CD4-positive, alpha-beta T cell treated with Interleukin-15 for 4 hours (primary cell): ENCODE results near the gene RGS12.

Experiments
- DNase-seq: peaks from one replicate; pipeline ENCODE4 v3.0.0-alpha.2; 2020; ENCODE audit warnings: low spot score

Gene RGS12, protein sequence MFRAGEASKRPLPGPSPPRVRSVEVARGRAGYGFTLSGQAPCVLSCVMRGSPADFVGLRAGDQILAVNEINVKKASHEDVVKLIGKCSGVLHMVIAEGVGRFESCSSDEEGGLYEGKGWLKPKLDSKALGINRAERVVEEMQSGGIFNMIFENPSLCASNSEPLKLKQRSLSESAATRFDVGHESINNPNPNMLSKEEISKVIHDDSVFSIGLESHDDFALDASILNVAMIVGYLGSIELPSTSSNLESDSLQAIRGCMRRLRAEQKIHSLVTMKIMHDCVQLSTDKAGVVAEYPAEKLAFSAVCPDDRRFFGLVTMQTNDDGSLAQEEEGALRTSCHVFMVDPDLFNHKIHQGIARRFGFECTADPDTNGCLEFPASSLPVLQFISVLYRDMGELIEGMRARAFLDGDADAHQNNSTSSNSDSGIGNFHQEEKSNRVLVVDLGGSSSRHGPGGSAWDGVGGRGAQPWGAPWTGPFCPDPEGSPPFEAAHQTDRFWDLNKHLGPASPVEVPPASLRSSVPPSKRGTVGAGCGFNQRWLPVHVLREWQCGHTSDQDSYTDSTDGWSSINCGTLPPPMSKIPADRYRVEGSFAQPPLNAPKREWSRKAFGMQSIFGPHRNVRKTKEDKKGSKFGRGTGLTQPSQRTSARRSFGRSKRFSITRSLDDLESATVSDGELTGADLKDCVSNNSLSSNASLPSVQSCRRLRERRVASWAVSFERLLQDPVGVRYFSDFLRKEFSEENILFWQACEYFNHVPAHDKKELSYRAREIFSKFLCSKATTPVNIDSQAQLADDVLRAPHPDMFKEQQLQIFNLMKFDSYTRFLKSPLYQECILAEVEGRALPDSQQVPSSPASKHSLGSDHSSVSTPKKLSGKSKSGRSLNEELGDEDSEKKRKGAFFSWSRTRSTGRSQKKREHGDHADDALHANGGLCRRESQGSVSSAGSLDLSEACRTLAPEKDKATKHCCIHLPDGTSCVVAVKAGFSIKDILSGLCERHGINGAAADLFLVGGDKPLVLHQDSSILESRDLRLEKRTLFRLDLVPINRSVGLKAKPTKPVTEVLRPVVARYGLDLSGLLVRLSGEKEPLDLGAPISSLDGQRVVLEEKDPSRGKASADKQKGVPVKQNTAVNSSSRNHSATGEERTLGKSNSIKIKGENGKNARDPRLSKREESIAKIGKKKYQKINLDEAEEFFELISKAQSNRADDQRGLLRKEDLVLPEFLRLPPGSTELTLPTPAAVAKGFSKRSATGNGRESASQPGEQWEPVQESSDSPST (N-terminal part only)

DNA sequence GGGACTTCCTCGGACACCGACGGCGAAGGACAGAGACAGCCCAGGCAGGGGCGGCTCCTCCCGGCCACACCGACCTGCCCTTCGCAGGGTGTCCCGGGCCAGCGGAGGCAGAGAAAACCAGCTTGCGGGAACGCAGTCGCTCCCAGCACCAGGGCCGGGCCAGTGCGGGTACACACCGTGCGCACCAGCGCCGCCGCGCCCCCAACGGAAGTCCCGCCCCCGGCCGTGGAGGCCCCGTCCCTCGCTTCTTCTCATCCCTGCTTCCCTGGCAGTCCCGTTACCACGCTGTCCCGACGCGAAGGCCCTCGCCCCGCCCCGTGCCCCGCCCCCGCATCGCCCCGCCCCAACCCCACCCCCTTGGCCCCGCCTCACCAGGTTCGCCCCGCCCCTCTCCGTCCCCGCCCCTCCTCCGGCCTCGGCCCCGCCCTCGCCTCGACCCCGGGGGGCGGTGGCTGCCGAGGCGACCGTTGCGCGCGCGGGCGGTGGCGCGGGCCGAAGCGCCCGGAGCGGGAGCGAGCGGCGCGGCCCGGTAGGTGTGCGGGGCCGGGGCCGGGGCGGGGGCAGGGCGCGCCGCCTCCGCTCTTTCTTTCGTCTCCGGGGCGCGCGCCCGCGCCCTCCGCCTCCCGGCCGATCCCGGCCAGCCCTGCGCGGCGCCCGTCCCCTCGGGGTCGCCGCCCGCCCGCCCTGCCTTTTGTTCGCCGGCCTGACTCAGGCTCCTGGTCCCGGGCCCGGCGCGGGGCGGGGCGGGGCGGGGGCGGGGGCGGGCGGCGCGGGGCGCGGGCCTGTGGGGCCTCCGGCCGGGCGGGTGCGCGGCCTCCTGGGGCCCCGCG is at the start of gene RGS12:
RGS12 (plus strand) TSS at position 451 of the 830 bp plus-strand sequence. CDS start 23,150 bp downstream, outside the sequence.
- peak; percentile 86 for DNase-seq

DNA sequence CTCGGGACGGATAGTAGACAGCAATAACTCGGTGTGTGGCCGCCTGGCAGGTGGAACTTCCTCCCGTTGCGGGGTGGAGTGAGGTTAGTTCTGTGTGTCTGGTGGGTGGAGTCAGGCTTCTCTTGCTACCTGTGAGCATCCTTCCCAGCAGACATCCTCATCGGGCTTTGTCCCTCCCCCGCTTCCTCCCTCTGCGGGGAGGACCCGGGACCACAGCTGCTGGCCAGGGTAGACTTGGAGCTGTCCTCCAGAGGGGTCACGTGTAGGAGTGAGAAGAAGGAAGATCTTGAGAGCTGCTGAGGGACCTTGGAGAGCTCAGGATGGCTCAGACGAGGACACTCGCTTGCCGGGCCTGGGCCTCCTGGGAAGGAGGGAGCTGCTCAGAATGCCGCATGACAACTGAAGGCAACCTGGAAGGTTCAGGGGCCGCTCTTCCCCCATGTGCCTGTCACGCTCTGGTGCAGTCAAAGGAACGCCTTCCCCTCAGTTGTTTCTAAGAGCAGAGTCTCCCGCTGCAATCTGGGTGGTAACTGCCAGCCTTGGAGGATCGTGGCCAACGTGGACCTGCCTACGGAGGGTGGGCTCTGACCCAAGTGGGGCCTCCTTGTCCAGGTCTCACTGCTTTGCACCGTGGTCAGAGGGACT is 49.6 kb upstream of the RGS12 start:
- DNase-seq = no peak

DNA sequence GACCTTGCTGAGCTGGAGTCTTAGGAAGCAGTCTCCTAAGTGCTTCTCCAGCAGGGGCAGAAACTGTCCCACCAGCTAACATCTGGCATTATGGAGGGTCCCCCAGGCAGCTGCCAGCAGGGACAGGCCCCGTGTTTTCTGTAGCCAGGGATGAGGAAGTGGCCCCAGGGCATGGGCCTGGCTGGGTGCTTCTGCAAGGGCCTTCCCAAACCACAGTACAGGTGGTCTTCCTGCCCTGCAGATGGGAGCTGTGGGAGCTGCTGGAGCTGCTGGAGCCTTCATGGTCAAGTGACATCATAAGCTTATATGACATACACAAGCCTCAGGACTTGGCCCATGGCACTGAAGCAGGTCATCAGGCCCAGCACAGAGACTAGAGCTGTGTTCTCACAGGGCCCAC is 48.8 kb upstream of the RGS12 start:
- DNase-seq = no peak

DNA sequence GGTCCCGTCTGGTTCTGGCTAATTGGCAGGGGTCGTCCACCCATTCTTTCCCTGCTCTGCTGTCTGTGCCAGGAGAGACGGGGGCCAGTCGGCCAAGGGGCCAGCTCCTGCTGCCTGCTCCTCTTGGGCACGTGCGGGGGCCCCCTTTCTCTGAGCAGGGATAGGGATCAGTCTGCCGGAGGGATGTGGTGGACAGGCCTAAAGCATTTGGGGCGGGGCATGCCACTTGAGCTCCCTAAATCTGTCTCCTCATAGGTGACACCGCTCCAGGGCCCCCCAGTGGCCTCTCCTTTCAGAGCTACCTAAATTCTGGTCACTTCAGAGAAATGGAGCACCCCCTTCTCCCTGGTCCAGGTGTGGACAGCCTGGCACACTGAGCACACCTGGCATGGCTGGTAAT is 48.1 kb upstream of the RGS12 start:
- DNase-seq = no peak

DNA sequence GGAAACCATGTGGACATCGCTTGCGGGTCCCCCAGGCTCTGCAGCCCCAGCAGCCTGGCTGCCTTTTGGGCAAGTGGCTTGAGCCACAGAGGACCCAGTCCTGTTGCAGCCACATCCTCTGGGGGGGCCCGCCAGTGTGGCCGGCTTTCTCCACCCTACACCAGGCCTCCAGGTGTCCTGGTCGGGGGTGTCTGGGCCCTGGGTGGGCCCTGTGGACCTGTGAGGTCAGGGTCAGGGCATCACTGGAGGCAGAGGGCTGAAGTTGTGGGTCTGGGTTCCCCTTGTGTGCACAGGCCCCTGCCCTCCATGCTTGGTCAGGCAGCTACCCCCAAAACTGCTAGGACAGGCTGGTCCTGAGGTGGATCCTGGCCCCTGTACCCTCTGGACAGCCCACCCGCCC is 47.1 kb upstream of the RGS12 start:
- no peak for DNase-seq

DNA sequence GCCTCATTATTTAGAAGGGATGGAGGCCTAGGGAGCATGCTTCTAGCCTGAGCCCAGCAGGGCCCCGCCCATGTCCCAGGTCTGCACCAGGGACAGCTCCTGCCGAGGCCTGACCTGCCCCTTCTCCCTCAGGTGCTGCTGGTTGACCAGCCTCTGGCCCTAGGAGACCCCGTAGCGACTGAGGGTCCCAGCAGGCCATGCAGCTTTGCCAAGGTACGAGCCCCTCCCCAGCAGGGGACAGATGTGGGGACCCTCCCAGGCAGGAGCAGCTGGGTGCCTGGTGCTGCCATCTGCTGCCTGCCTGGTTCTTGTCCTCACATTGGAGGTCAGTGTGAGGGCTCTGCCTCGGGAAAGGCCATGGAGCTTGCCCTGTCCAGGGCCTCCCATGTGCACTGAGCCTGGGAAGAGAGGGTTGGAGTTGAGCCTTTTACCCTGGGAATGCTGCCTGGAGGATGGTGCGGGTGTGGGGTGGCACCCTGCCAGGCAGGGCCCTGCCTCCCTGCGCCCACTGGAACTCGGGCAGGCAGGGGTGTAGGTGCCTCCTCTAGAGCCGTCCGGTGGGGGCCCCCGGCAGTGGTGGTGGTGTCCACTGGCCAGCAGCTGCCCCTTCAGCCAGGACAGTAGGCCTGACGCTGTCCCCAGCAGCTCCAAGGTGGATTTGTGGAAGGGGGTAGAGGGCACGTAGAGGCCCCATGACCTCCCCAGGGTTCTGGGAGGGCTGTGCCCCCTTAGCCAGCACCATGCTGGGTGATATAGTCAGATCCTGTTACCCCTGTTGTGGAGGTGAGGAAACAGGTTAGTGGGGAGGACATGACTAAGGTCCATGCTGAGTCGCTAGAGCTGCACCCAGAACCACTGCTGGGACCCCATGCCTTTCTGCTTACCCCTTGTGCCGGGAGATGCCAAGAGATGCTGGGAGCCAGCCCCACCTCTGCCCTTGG is 46.1 kb upstream of the RGS12 start:
- DNase-seq = no peak

DNA sequence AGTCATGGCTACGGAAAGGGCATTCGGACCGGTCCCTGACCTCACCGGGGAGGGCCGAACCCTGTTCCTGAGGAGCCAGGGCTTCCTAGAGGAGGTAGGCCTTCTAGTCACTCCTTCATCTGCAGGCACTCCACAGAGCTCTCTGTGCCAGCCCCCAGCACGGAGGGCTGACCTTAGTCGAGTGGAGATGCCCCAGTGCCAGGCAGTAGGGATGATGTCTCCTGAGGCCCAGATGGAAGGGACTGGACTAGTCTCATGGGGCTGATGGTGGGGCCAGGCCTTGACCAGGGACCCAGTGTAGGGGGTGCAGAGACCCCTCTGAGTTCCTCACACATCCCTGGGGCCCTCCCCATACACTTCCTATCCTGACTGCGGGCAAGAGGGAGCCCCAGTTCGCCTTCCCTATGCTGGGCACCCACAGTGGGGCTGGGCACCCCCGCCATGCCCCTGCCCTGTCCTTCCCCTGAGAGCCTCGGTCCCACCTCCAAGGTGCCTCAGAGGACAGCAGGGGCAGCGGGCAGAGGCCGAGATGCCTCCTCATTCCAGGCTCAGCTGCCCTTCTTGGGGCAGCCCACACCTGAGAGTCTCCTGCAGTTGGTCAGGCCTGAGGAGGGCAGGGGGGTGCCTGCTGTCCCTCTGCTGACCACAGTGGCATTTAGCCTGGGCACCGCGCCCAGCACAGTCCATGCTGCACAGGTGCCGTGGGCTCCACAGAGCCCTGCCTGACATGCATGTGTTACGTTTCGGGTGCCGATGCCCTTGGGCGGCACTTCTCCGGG is 45.2 kb upstream of the RGS12 start:
- DNase-seq = no peak

DNA sequence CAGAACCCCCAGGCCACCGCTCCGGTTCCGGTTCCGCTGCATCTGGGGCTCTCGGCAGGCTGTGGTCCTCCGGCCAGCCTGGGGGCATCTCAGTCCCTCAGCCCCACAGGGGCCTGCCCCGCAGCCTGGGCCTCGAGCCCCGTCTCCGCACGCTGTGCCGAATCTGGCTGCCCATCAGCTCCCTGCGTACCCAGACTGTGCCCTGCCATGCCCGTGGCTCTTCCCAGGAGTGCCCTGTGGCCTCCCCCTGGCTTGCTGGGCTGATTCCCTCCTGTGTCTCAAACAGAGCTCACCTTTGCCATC is 44.7 kb upstream of the RGS12 start:
- no peak for DNase-seq

DNA sequence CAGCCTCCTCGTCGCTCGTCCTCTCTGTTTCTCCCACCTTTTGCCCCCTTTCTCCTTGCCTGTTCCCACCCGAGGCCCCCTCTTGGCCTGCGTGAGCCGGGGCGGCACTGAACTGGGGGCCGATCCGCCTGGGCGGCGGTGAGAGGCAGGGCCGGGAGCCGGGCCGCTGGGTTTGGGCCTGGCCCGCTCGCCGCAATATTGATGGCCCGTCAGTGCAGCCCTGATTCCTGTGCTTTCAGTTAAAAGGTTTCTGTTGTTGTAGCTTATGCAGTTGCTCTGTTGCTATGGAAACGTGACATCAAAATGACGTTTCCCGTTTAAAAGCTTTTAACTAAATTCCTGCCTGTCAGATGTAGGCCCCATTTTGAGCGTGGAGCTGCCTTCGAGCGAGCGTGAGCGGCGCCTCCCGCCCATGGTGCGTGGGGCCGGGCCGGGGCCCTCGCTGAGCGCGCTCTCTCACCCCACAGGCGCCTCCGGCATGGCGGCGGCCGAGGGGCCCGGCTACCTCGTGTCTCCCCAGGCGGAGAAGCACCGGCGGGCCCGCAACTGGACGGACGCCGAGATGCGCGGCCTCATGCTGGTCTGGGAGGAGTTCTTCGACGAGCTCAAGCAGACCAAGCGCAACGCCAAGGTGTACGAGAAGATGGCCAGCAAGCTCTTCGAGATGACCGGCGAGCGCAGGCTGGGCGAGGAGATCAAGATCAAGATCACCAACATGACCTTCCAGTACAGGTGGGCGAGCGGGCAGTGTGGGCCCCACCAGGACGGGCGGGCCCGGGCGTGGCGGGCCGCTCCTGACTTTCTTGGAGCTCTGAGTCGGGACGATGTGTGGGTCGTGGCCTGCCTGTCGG is 43.8 kb upstream of the RGS12 start, which contains the start of gene MSANTD1:
MSANTD1 (plus strand) TSS at position 349 of the 851 bp plus-strand sequence; CDS start at position 413, 64 bp downstream.
- no peak for DNase-seq

DNA sequence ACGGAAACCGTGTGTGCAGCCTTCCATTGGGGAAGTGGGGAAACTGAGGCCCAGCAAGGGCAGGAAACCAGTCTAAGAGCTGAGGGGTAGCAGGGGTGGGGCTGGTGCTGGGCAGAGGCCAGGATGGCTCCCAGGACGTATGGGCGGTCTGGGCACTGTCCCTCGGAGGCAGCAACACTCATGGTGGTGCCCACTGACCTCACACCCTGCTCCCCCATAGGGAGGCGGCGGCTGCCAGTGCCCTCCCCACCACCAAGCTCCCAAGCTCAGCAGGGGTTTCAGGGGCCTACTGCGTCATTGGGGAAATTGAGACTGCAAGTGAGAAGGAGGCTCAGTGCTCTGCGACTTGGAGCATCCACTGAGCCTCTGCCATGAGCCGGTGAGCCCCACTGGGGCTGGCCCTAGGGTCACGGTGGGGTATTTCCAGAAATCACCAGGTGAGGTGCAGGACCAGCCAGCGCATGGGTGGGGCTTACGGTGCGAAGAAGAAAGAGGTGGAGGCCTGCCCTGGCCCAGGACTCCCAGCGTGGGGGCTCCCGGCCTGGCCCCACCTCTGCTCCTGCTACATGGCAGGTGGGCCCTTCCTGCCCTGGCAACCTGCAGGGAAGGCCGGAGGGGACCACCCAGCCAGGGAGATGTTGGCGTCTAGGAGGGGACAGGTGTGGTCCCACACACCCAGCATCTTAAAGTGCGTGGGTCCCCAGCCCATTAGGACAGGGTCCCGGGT is 42.9 kb upstream of the RGS12 start:
- DNase-seq = no peak

DNA sequence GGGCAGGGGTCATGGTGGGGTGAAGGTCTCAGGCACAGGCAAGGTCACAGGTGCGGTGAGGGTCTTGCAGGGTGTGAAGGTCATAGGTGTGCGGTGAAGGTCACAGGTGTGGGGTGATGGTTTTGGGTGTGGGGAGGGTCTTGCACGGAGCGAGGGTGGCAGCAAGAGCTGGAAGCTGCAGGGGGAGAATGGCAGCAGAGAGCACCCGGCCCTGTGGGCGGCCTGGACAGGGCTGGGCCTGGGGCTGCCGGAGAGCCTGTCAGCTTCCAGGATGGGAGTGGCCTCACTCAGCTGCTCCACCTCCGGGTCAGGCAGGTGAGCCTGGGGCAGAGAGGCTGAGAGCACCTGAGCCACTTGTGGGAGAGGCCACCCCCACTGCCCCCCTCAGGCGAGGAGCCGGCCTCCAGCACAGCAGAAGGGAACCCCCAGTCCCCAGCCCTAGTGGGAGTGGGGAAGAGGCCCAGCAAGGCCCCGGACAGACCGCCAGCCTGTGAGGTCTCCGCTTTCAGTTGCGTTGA is 42.3 kb upstream of the RGS12 start:
- DNase-seq = no peak

DNA sequence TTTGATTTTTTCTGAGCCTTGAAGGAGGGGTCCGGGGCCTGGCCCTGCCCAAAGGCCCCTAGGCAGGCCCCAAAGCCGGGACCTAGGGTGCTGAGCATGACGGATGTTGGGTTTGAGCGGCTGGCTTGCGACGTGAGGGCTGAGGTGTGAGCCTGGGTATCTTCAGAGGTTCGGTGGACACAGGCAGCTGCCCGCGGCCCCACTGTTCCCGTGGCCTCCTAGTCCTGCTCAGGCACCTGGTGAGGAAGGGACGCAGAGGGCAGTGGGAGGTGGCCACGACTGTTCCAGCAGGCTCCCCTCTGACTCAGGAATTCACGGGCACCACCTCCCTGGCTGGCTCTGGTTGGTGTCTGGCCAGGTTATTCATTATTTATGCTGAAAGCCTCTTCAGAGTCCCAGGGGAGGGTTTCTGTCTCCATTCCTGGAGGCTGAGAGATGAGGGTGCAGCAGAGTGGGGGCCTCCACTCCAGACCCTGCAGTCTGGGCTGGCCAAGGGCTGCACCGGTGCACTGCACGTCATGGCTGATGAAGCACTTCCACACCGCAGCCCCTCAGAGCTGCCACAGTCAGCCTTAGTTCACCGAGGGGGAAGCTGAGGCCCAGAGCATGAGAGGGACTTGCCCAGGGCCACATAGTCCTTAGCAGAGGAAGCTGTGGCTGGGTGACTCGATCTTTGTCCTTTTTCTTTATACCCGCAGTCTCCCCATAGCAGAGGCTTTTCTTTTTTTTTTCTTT is 41.7 kb upstream of the RGS12 start:
- no peak for DNase-seq

DNA sequence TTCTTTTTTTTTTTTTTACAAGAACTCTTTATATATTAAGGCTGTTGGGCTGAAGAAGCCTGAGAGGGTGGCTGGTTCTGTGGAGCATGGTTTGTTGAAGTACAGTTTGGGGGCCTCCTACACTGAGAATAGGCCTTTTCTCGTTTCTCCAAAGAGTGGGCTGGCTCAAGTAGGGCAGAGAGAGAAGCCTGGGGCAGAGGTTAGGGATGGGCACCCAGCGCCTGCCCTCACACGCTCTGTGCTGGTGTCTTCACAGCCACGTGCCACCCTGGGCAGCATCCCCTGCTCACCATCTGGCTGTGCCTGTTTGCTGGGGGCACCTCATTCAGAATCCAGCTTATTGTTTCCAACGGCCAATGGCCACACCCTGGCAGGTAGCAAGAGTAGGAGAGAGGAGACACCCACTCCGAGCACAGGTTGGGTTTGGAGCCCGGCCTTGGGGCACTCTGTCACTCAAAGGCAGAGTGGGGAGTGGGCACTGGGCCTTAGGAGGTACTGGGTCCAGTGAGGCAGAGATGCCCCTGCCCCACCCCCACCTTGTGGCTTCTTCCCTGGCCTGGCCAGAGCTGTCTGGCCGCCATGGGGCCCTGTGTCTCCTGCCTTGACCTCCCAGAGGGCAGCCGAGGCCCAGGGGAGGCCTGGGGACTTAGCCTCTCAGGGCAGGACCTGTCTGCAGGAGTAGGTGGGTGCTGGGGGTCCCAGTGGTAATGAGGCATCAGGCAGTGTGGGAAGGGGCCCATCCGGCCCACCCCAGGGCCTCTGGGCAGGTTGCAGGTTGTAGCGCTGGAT is 40.9 kb upstream of the RGS12 start:
- no peak for DNase-seq

DNA sequence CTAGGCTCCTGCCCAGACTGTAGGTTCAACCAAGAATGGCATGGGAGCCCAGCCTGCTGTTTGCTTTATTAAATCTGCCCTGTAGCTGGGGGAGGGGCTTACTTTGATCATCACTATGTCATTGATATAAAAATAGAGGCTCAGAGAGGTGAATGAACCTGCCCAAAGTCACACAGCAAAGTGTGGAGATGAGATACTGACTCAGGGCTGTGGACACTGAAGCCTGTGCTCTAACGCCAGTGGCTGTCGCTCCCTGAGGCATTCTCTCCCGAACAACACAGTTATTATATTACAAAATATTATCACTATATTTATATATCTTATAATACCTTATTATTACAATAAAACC is 40.4 kb upstream of the RGS12 start:
- DNase-seq = no peak

DNA sequence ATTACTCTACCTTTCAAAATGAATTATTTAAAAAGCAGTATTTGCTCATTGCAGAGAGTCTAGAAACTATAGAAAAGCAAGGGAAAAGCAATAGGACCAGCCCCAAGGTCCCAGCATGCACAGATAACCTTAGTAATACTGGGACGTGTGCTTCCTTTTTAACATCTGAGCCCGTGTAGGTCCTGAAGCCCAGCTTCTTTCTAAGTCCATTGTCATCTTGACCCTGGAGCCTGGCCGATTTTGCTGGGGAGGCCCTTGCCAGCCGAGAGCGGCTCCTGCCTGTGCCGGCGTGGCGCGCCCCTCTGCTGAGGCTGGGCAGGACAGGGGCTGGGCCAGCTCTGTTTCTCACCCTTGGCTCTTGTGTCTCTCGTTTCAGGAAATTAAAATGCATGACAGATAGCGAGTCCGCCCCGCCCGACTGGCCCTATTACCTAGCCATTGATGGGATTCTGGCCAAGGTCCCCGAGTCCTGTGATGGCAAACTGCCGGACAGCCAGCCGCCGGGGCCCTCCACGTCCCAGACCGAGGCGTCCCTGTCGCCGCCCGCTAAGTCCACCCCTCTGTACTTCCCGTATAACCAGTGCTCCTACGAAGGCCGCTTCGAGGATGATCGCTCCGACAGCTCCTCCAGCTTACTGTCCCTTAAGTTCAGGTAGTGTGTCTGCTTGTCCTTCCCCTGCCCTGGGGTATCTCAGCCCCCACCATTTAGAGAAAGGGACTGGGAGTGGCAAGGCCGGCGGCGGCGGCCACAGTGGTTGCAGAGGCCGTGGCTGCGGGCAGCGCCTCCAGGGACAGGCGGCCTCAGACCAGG is 39.8 kb upstream of the RGS12 start:
- no peak for DNase-seq
